NOMO-1 treated with dmso at 0.1 percent for 144 hours (cell line): ENCODE measurements around the gene LUZP1.

Experiments
- DNase-seq: peaks from one replicate; lab custom pipeline; 2025; ENCODE audit not compliant: unreplicated experiment; lab: John Stamatoyannopoulos, UW

The LUZP1 gene

DNA sequence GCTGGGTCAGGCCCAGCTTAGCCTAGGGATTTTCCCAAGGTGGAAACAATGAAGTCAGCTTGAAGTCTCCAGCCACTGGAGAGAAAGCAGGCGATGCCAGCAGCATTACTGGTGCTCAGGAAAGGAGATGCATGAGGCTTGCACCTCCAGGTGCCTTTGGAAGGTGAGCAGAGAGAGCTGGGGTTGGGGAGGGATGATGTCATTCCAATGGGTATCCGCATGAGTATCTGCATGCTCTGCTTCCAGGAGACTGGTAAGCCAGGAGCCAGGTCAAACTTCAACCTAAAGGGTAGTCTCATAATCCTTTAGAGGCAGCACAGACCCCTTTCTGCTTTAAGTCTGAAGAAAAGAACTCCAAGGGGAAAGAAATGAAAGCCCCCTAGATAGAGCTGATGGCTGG, 80.6 kb downstream of the LUZP1 start:
- no peak for DNase-seq

DNA sequence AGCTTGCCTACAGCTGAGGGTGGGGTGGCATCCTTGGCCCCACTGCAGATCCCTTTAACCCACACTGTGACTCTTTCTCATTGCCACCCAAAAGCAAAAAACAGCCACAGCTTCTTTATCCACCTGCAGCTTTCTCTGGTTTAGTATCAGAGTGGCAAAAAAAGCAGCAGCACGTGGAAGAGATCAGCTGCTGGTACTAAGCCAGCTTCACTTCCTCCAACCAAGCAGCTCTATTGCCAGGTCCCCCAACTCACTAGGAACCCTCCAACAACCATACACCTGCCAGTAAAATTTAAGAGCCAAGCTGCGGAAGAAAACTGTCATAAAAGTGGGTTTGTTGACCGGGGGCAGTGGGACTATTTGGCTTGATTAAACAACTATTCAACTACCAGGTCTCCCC, 83.0 kb downstream of the LUZP1 start:
- DNase-seq, result no peak

DNA sequence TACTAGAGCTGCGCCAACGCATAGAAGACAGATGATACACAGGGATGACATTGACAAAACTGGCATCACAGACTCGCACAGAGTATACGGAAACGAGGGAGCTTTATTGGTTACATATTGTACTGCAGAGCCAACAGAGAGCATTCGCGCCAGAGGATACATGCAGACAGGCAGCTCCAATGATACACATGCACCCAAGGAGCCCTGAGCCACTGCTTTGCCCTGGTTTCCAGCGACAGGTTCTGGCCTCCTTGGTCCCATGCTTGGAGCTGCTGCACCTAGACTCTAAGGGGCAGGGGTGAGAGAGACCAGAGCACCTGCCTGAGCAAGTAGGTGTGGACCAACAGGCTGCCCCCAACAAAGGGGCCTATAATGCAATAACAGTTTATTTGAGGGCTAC, 83.8 kb downstream of the LUZP1 start:
- DNase-seq, result no peak

DNA sequence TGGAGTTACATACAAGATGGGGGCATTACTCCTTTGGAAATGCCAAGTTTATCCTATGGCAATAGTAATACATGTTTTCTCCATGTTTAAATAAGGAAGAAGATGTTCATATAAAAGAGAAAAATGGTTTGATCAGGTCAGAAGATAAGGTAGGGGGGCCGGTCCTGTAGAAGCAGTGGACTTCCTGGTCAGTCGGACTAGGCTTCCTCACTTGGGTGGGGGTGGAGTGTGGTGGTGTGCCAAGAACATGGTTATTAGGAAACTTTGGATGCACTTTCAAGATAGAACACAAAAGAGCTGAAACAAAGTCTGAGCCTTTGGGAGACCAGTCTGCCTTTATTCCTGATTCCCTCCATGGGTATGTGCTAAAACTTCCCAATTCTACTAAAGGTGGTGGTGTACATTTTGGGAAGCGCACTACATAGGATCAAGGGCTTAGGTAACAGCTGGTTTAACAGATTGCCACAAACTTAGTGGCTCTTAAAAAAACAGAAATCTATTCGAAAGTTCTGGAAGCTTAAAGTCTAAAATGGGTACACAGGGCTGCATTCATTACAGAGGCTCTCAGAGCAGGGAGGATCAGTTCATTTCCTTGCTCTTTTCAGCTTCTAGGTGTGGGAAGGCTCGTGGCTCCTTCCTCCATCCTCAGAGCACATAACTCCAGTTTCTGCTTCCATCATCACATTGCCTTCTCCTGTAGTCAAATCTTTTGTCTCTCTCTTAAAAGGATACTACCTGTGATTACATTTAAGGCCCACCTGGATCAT, 84.8 kb downstream of the LUZP1 start:
- no peak for DNase-seq

DNA sequence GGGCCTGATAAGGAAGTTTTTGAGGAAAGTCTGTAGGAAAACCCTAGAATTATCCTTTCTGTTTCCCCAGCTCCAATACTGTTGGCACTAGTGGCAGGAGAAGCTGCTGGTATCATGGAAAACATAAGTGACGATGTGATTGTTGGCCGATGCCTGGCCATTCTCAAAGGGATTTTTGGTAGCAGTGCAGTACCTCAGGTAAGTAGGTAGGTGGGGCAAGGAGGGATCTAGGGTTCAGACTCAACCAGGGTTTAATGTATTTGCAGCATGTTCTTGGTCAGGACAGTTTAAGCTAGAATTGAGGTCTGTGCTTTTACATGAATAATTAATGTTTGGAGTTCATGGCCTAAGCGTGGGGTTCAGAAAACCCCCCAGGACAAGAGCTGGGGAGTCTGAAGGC, 87.3 kb downstream of the LUZP1 start:
- DNase-seq, result no peak

DNA sequence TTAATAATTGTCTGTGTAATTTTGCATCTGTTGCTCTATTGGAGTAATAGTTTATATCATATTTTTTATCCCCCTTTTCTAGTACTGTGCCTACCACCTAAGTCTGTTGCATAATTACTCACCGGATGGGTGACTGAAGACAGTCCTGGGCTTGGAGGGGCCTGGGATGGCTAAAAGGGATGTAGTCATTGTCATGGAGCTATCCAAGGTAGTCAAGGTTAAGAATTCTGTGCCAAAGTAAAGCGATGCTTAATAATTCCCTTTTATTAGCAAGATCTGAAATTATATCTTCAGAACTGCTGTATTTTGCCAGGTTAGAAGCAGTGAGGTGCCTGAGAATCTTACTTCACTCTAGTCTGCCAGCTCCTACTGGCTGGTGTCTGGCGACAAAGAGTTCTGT, 87.8 kb downstream of the LUZP1 start:
- DNase-seq, result no peak

DNA sequence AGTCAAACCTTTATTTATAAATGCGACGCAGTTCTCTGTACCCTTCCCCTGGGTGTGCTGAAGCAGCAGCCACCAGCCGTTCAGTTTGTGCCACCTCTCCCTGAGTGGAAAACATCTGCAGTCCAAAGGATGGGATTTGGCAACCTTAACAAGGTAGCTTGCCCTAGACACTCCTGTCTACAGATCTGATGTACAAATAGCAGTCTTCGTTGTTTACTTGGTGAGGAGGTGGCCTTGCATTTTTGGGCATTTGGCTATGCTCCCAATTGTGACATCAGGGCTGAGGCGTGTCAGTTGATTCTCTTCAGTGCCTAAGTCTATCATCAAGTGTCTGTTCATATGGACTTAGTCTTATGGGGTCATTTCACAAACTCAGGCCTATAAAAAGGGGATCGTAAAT, 89.6 kb downstream of the LUZP1 start:
- DNase-seq, result no peak

DNA sequence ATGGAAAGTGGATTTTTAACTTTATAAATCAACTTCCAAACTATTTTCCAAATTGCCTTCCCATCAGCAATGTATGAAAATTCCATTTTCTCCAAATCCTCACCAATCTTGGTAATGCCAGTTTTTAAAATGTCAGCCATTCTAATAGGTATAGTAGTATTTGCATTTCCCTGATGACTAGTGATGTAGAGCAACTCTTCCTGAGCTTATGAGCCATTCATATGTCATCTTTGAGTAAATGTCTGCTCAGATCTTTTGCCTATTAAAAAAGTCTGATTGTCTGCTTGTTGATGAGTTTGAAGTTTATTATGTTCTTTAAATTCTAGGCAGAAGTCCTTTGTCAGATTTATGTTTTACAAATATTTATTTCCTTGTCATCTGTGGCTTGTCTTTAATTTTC, 94.6 kb downstream of the LUZP1 start:
- DNase-seq, result no peak

DNA sequence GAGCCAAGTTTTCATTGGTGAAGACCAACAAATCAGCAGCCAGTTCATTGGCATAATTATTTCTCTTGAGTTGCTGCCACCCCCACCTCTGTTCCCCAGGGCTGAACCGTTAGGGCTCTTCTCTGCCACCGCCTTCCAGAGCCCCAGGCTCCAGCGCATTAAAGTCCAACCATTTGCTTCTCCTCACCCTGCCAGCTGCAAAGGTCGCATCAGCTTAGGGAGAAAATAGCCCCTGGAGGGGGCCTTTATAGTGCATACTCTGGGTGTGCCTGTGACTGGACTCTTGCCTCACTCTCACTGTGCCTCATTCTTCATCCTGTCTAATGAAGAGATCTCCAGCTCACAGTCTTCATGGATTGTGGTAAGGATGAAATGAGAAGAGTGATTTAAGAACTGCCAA, 99.0 kb downstream of the LUZP1 start:
- no peak for DNase-seq

DNA sequence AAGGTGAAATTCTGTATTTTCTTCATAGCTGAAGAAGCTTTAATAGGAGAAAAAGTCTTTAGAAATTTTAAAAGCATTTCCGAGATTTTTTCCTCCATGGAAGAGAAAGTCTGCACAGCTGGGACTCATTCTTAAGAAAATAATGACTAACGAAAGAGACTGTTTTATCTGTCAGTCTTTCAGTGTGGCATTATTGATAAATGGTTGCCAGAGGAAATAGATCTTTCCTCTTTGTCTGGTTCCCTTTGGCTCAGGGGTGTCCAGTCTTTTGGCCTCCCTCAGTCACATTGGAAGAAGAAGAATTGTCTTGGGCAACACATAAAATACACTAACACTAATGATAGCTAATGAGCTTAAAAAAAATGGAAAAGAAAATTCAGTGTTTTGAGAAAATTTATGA, 99.5 kb downstream of the LUZP1 start:
- no peak for DNase-seq

DNA sequence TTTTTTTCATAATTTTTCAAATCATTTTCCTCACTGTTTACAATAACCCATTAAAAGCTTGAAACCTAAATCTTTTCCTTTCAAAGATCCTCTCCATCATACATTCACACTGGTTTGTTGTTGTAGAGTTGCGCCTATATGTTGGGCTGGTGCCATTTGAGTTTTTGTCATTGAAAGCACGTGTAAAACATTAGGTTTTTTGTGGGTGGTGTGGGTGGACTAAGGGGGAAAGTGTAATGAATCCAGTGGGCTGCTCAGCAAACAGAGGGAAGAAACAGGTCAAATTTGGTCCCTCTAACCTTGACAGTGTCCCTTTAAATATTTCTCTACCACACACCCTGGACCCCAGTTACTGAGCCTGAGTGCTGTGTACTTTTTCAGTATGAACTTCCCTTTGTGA, 102.6 kb downstream of the LUZP1 start:
- no peak for DNase-seq

DNA sequence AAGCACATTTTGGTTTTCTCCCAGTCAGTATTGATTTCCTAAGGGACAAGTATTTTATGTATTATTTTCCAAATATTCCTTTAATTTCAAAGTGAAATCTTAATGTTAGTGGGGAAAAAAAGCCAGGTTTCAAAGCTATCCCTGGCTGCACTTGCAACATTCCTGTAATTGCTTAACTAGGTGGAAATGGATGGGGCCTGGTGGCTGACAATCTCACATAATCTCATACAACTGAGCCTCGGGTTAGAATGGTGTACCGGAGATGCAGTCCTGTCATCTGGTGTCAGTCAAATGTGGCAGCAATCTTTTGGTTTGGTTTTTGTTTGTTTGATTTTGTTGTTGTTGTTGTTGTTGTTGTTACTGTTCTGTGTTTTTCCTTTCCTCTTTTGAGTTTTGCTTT, 103.3 kb downstream of the LUZP1 start:
- DNase-seq, result no peak

DNA sequence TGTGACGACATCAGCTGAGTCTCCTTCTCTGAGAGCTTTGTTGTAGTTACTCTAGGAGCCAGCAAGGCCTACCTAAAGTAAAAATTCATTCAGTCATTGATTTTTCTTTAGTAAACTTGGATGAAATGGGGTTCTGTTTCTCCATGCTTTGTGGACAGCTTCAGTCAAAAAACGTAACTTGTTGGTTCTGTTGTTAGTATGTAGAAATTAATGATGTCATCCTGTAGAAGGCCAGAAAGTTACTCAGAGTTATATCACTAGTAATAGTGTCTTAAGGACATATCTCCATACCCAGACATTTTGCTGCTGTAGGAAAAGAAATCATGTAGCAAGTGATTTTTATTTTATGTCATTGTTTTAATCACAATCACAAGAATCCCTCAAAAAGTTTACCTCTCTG, 106.4 kb downstream of the LUZP1 start:
- DNase-seq, result no peak

DNA sequence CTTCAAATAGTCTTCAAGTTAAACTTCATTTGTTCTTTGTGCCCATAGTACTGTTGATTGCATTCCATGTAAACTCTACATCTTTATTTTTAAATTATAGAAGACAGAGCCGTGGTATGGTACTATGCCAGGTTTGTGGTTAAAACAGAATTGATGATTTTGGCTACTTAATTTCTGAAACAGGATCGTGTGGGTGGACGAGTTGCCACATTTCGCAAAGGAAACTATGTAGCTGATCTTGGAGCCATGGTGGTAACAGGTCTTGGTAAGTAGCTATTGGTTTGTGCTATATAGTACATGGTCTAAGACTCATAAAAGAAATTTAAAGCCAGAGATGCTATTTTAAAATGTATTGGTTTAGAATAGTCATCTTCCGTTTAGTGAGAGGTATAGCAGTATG, 111.4 kb downstream of the LUZP1 start:
- DNase-seq, result no peak

DNA sequence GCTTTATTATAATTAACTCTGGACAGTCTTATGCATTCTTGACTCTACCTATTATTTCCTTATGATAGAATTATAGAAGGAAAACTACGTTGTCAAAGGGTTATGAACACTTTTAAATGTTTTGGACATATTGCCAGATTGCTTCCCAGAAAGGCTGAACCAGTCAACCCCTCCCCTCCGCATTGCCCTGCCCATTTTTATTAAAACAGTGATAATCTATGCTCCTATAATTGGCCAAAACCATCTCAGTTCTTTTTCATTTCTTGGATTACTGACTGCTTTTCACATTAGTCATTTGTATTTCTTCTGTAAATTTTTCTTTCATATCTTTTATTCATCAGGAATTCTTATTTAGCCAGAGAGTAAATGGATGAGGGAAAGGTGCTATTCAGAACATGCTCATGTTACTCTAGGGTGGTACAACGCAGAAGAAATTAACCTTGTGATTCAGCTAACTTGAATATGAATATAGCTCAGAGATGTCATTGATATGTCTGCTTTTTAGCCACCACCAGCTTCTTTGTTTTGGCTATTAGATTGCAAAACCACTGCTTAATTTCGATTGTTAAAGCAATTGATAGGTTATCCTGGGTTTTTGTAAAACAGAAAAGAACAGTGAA, 117.3 kb downstream of the LUZP1 start:
- no peak for DNase-seq

DNA sequence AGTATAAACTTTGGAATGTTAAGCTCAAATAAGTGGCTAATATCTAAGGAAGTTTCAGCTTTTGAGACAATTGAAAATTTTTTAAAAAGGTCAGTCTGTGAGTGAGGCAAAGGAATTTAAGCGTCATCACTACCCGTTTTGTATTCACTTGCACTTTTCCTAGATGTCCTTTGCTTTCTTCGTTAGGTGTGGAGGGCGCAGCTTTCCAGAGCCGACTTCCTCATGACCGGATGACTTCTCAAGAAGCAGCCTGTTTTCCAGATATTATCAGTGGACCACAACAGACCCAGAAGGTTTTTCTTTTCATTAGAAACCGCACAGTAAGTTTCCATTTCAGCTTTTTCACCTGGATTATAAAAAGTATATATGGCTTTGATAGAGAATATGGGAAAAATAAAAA, 118.5 kb downstream of the LUZP1 start:
- no peak for DNase-seq

DNA sequence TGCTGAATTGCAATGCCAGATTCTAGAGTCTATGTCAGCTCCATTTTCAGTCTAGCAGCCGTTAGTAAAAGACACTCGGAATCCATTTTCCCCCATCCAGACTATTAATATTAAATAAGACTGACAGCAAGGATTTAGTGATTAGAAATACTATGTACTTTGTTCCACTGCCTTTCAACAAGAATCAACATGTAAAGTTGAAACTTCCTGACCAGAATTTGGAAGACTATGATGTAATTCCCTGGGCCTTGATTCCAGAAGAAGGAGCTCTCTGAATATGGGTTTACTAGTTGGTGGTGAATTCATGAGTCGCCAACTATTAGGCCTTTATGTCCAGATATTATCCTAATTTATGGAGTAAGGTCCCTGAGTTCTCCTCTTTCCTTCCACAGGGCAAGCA, 124.6 kb downstream of the LUZP1 start:
- DNase-seq, result no peak

DNA sequence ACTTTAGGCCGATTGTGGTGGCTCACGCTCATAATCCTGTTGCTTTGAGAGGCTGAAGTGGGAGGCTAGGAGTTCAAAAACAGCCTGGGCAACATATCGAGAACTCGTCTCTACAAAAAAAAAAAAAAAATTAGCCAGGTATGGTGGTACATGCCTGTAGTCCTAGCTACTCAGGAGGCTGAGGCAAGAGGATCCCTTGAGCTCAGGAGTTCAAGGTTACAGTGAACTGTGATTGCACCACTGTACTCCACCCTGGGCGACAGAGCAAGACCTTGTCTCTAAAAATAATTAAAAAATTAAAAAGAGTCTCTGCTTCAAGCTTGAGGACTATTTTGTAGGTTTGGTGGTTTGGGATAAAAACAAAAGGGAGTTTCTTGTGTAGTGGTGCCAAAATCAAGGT, 128.1 kb downstream of the LUZP1 start:
- no peak for DNase-seq

DNA sequence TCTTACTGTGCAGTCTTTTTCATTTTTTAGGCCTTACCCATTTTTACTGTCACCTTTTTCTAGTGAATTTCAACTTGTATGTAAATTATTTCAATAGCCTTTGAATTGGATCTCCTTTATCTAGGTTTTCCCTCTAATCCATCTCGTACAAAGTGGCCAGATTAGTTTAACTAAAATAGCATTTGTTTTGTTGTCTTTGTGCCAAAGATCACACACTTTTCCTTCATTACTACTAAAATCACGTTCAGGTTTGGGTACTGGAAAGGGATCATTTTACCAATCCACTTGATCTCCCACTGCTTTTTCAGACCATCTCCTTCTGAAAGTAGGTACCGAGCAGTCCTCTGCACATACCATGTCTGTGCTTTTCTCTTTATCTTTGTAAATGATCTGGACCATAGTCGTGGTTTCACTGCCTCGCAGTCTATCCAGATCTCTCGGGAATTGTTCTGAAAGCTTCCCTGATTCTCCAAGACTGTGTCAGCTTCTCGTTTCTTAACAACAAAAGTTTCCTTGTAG, 129.3 kb downstream of the LUZP1 start:
- no peak for DNase-seq

DNA sequence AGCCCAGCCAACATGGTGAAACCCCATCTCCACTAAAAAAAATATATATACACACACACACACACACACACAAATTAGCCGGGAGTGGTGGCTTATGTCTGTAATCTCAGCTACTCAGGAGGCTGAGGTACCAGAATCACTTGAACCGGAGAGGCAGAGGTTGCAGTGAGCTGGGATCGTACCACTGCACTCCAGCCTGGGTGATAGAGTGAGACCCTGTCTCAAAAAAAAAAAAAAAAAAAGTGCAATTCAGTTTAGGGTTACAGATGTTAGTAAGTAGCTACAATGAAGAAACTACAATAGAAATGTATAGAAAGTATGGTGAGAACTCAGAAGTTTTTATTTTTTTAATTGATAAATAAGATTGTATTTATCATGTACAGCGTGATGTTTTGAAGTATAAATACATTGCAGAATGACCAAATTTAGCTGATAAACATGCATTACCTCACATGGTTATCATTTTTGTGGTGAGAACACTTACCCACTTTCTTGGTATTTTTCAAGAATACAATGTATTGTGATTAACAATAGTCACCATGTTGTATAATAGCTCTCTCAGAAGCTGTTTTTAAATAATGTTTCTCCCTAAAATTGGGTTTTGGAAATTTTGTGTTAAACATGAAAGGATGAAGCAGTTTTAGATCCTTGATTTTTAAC, 131.4 kb downstream of the LUZP1 start:
- no peak for DNase-seq

DNA sequence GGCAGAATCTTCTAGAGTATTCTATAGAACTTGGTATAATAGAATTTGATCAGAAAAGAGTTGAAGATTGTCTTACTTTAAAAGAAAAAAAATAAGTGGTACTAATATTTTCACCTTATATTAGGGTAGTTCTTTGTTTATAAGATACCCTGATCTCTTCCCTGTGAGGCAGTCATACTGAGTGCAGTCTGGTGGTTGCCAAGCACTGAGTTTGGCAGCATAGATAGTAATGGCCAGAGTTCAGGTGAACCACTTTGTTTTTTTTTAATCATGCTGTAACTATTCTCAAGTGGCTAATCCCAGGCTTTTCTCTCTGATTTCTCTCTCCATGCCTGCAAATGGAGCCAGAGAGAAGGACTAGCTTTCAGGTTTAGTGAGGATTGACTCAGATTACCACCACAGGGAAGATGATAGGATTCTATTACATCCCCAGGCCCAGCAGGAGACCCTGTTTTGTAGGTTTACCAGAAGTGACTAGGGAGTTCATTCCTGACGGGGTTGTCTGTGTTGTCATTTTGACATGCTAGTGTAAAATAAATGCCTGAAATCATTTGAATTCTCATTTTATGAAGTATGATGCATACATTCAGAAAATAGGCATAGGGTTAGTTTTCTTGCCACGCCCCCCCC, 132.7 kb downstream of the LUZP1 start:
- no peak for DNase-seq
